IMR-90 (cell line): ENCODE measurements around the gene SSPN. TPM values are rescaled to one million over a fixed set of nuclear protein-coding genes. Genes with fewer than 3 reads are reported as not detected.

Experiments used
- ATAC-seq: fragments of 200-7000 bp; cut with Tn5 transposase; 2 replicates; pipeline ENCODE4 v1.9.1; 2020; ENCODE audit warnings: low read depth, mild to moderate bottlenecking, moderate library complexity
- BruUV-seq: library from RNA; stranded (reverse); fragments of 400-500 nt; replicated peaks from 2 replicates; lab custom pipeline; 2021; lab: Mats Ljungman, UMichigan
- CTCF ChIA-PET: fragments of 300-600 bp; formaldehyde crosslinking; extraction: SDS; loops from one replicate; lab custom pipeline; 2021; ENCODE audit warnings: antibody characterized with exemption; lab: Yijun Ruan, JAX
- POLR2A ChIA-PET: fragments of 300-600 bp; sonication (Branson Sonifier 250); formaldehyde crosslinking; loops from one replicate; lab custom pipeline; 2022; ENCODE audit warnings: antibody characterized with exemption; ENCODE audit not compliant: unreplicated experiment; lab: Charles Lee
- DNase-seq: peaks from one replicate; pipeline ENCODE4 v3.0.0; 2013
- H2AFZ ChIP-seq: replicated peaks from 2 replicates; pipeline ENCODE3; 2013; ENCODE audit warnings: low read length, mild to moderate bottlenecking; ENCODE audit not compliant: poor library complexity
- H2AK5ac ChIP-seq: 2 replicates; pipeline ENCODE4 v1.6.1; 2013; ENCODE audit warnings: low read depth, low read length, inconsistent platforms
- H2AK9ac ChIP-seq: replicated peaks from 2 replicates; pipeline ENCODE3; 2013; ENCODE audit warnings: mild to moderate bottlenecking, low read depth, low read length, moderate library complexity; ENCODE audit not compliant: poor library complexity
- H2BK120ac ChIP-seq: 2 replicates; pipeline ENCODE4 v1.6.1; 2013; ENCODE audit warnings: low read depth, low read length, inconsistent platforms
- H2BK15ac ChIP-seq: 3 replicates; pipeline ENCODE4 v1.6.1; 2013; ENCODE audit warnings: low read depth, low read length, inconsistent platforms
- H2BK20ac ChIP-seq: 2 replicates; pipeline ENCODE4 v1.6.1; 2013; ENCODE audit warnings: low read depth, mild to moderate bottlenecking, inconsistent platforms, low read length, moderate library complexity
- H2BK5ac ChIP-seq: 2 replicates; pipeline ENCODE4 v1.6.1; 2013; ENCODE audit warnings: mild to moderate bottlenecking, low read depth, low read length, inconsistent platforms; ENCODE audit not compliant: poor library complexity, severe bottlenecking
- H3K14ac ChIP-seq: replicated peaks from 2 replicates; pipeline ENCODE4 v1.6.1; 2013; ENCODE audit warnings: low read depth, low read length, inconsistent platforms
- H3K18ac ChIP-seq: 2 replicates; pipeline ENCODE4 v1.6.1; 2013; ENCODE audit warnings: low read depth, low read length, control low read depth
- H3K23ac ChIP-seq: 2 replicates; pipeline ENCODE4 v1.6.1; 2013; ENCODE audit warnings: low read depth, low read length, inconsistent platforms
- H3K27ac ChIP-seq: 2 replicates; pipeline ENCODE4 v1.5.1; 2013; ENCODE audit warnings: mild to moderate bottlenecking, control low read depth, low read length; ENCODE audit not compliant: insufficient read depth
- H3K27me3 ChIP-seq: 2 replicates; pipeline ENCODE4 v1.6.1; 2013; ENCODE audit warnings: low read length; ENCODE audit not compliant: control insufficient read depth, insufficient read depth
- H3K36me3 ChIP-seq: 2 replicates; pipeline ENCODE4 v1.6.1; 2013; ENCODE audit warnings: low read length, mixed read lengths; ENCODE audit not compliant: control insufficient read depth, insufficient read depth
- H3K4ac ChIP-seq: 2 replicates; pipeline ENCODE4 v1.6.1; 2013; ENCODE audit warnings: low read depth, low read length, inconsistent platforms
- H3K4me1 ChIP-seq: 2 replicates; pipeline ENCODE4 v1.6.1; 2013; ENCODE audit warnings: low read length, mixed read lengths; ENCODE audit not compliant: control insufficient read depth, insufficient read depth
- H3K4me2 ChIP-seq: 2 replicates; pipeline ENCODE4 v1.6.1; 2013; ENCODE audit warnings: low read depth, mild to moderate bottlenecking, control low read depth, low read length, moderate library complexity
- H3K4me3 ChIP-seq: 2 replicates; pipeline ENCODE4 v1.5.1; 2013; ENCODE audit warnings: low read depth, mild to moderate bottlenecking, control low read depth, low read length, moderate library complexity; ENCODE audit not compliant: insufficient read depth
- H3K56ac ChIP-seq: 2 replicates; pipeline ENCODE4 v1.6.1; 2013; ENCODE audit warnings: low read length, inconsistent platforms; ENCODE audit not compliant: insufficient read depth; ENCODE audit errors: extremely low read depth
- H3K79me1 ChIP-seq, 2 experiments: 2 replicates each; pipeline ENCODE4 v1.6.1; 2013; ENCODE audit warnings: low read length in 2 of 2, inconsistent platforms in 1 of 2, low read depth in 1 of 2
- H3K9ac ChIP-seq: 2 replicates; pipeline ENCODE4 v1.6.1; 2013; ENCODE audit warnings: low read depth, low read length, control low read depth
- H3K9me1 ChIP-seq: 2 replicates; pipeline ENCODE4 v1.6.1; 2013; ENCODE audit warnings: low read length, inconsistent platforms; ENCODE audit not compliant: insufficient read depth
- H3K9me3 ChIP-seq: 2 replicates; pipeline ENCODE4 v1.6.1; 2013; ENCODE audit warnings: low read length; ENCODE audit not compliant: control insufficient read depth, insufficient read depth
- H4K20me1 ChIP-seq: 2 replicates; pipeline ENCODE4 v1.6.1; 2013; ENCODE audit warnings: low read length, inconsistent platforms; ENCODE audit not compliant: insufficient read depth
- H4K5ac ChIP-seq: 2 replicates; pipeline ENCODE4 v1.6.1; 2013; ENCODE audit warnings: mild to moderate bottlenecking, low read depth, low read length, control low read depth
- H4K8ac ChIP-seq, 2 experiments: 2 replicates each; pipeline ENCODE4 v1.6.1; 2013; ENCODE audit warnings: low read depth in 2 of 2, low read length in 2 of 2, control low read depth in 1 of 2, inconsistent platforms in 1 of 2
- H4K91ac ChIP-seq: 2 replicates; pipeline ENCODE4 v1.6.1; 2013; ENCODE audit warnings: low read depth, low read length, inconsistent platforms; ENCODE audit not compliant: insufficient read depth
- CTCF ChIP-seq: conservative IDR thresholded peaks from 2 replicates; pipeline ENCODE4 v1.5.1; 2012; ENCODE audit warnings: mild to moderate bottlenecking, low read depth, low read length, improper control_type of control experiment
- MAFK ChIP-seq: IDR thresholded peaks from 2 replicates; pipeline ENCODE4 v1.6.1; 2012; ENCODE audit warnings: low read depth, low read length, improper control_type of control experiment
- WGBS, 2 experiments: methylation state at CpG; one replicate each; pipeline versions ENCODE4 v1.1.5 to v1.1.7; 2013; ENCODE audit warnings: missing lambda C conversion rate in 2 of 2; ENCODE audit not compliant: insufficient read length in 1 of 2; ENCODE audit errors: extremely low coverage in 2 of 2; 5-methylcytosine and 5-hydroxymethylcytosine counted together
- dilution Hi-C: fragments of 300-500 bp; cut with HindIII; formaldehyde crosslinking; loops from one replicate; pipeline ENCODE4 v1.14.3; 2018; ENCODE audit warnings: low sequenced_read_pairs; ENCODE audit not compliant: unreplicated experiment
- in situ Hi-C: fragments of 300-500 bp; cut with MboI; formaldehyde crosslinking; loops from 3 replicates; pipeline ENCODE4 v1.14.3; 2019; ENCODE audit warnings: low sequenced_read_pairs, inconsistent platforms, mixed read lengths
- intact Hi-C: fragments of 100-400 bp; cut with micrococcal nuclease; formaldehyde crosslinking; loops from 2 replicates; pipeline ENCODE4 v1.10.0; 2022
- polyA plus RNA-seq, 3 experiments: library from polyadenylated mRNA; depleted of rRNA; stranded (reverse); fragments of >200 nt; gene quantifications; 2 replicates each; pipeline ENCODE4 v1.2.3, GENCODE V29; 2012; ENCODE audit warnings: low replicate concordance in 1 of 3
- total RNA-seq: library from RNA; depleted of rRNA; stranded (reverse); fragments of >200 nt; gene quantifications from 2 replicates; pipeline ENCODE4 v1.2.3, GENCODE V29; 2012

The SSPN gene
- total and polyA plus RNA-seq, 2 of the 4 experiments (the other 2 are of a cell fraction): 3.5 to 5.6 TPM

- H3K4me2 ChIP-seq: no peak overlapping the region
- TF ChIP-seq CTCF (no peak), MAFK (peak; percentile 90)
- H3K18ac ChIP-seq: no peak overlapping the region
- ATAC-seq: no peak
- H2BK5ac ChIP-seq: no peak overlapping the region
- CTCF ChIA-PET: no interaction called here
- BruUV-seq: no TSS peak
- H2BK15ac ChIP-seq: no peak overlapping the region
- H3K36me3 ChIP-seq: no peaks in the 10 kb centered on the region
- H3K4me3 ChIP-seq: no peak overlapping the region
- WGBS, 2 experiments: no CpG with 5 or more reads among the region's 4 CpGs
- peaks cover 13% of the 10 kb centered on the region for H3K27me3 ChIP-seq
- H3K79me1 ChIP-seq: no peaks in the 10 kb centered on the region
- no peaks in the 10 kb centered on the region for H3K9me1 ChIP-seq
- DNase-seq: no peak
- dilution Hi-C loops (no loop called here), in situ Hi-C loops (no loop called here), intact Hi-C loops (no loop called here)
- H3K4ac ChIP-seq: no peak overlapping the region
- no peak overlapping the region for H3K56ac ChIP-seq
- no peak overlapping the region for H2AFZ ChIP-seq
- no peak overlapping the region for H3K14ac ChIP-seq
- no peak overlapping the region for H4K8ac ChIP-seq
- no peak overlapping the region for H3K27ac ChIP-seq
- H2AK9ac ChIP-seq: no peak overlapping the region
- H2BK20ac ChIP-seq: no peak overlapping the region
- no peak overlapping the region for H4K5ac ChIP-seq
- no peak overlapping the region for H2AK5ac ChIP-seq
- no peak overlapping the region for H3K9ac ChIP-seq
- POLR2A ChIA-PET: no interaction called here
- H3K9me3 ChIP-seq: no peaks in the 10 kb centered on the region
- H3K23ac ChIP-seq: no peak overlapping the region
- no peak overlapping the region for H4K91ac ChIP-seq
- H3K4me1 ChIP-seq: no peaks in the 10 kb centered on the region
- no peaks in the 10 kb centered on the region for H4K20me1 ChIP-seq
- no peak overlapping the region for H2BK120ac ChIP-seq
Measured at GRCh38 chr12:26172013-26172412, 23.4 kb upstream of the SSPN start.
